PC-9 (cell line): Measurements from ENCODE around the gene MYO5A. TPM values are rescaled to one million over a fixed set of nuclear protein-coding genes. Genes with fewer than 3 reads are reported as not detected.

Experiments used
- BruUV-seq: library from RNA; stranded (reverse); fragments of 400-500 nt; replicated peaks from 2 replicates; lab custom pipeline; 2021; lab: Mats Ljungman, UMichigan
- CTCF ChIA-PET: fragments of 300-600 bp; sonication (Branson Sonifier 250); formaldehyde crosslinking; loops from one replicate; lab custom pipeline; 2022; ENCODE audit warnings: antibody characterized with exemption; lab: Charles Lee
- POLR2A ChIA-PET: fragments of 300-600 bp; sonication (Branson Sonifier 250); formaldehyde crosslinking; loops from one replicate; lab custom pipeline; 2022; ENCODE audit warnings: antibody characterized with exemption; ENCODE audit not compliant: unreplicated experiment; lab: Charles Lee
- DNase-seq, 2 experiments: peaks; one replicate each; pipeline versions ENCODE4 v3.0.0 to v3.0.0-alpha.2; 2015 to 2022; ENCODE audit warnings: mixed read lengths in 1 of 2
- H2AFZ ChIP-seq: fragments of 200-600 bp; sonication (generic); 2 replicates; pipeline ENCODE4 v1.8.1; 2017; ENCODE audit warnings: antibody characterized with exemption
- H3F3A ChIP-seq: fragments of 200-600 bp; sonication (generic); 2 replicates; pipeline ENCODE4 v1.8.1; 2017; ENCODE audit warnings: antibody characterized with exemption, mild to moderate bottlenecking, low read depth; ENCODE audit not compliant: insufficient read depth
- H3K27ac ChIP-seq: fragments of 200-600 bp; sonication (generic); 2 replicates; pipeline ENCODE4 v1.6.1; 2016; ENCODE audit warnings: mixed run types
- H3K27me3 ChIP-seq: fragments of 200-600 bp; sonication (generic); 2 replicates; pipeline ENCODE4 v1.6.1; 2016; ENCODE audit warnings: low read depth, mixed run types; ENCODE audit not compliant: insufficient read depth
- H3K36me3 ChIP-seq: fragments of 200-600 bp; sonication (generic); 2 replicates; pipeline ENCODE4 v1.6.1; 2016; ENCODE audit warnings: low read depth, mixed run types
- H3K4me1 ChIP-seq: fragments of 200-600 bp; sonication (generic); replicated peaks from 2 replicates; pipeline ENCODE4 v1.6.1; 2016; ENCODE audit warnings: mixed run types; ENCODE audit not compliant: insufficient read depth
- H3K4me2 ChIP-seq: fragments of 200-600 bp; sonication (generic); 2 replicates; pipeline ENCODE4 v1.6.1; 2017; ENCODE audit warnings: mixed run types
- H3K4me3 ChIP-seq: fragments of 200-600 bp; sonication (generic); 2 replicates; pipeline ENCODE4 v1.6.1; 2016; ENCODE audit warnings: mixed run types
- H3K79me2 ChIP-seq: fragments of 200-600 bp; sonication (generic); 2 replicates; pipeline ENCODE4 v1.6.1; 2017; ENCODE audit warnings: low read depth, mixed run types
- H3K9me2 ChIP-seq: fragments of 200-600 bp; sonication (generic); 2 replicates; pipeline ENCODE4 v1.8.1; 2017; ENCODE audit warnings: mild to moderate bottlenecking; ENCODE audit not compliant: insufficient read depth
- H3K9me3 ChIP-seq: fragments of 200-600 bp; sonication (generic); 2 replicates; pipeline ENCODE4 v1.8.1; 2016; ENCODE audit warnings: low read depth; ENCODE audit not compliant: insufficient read depth
- H4K20me1 ChIP-seq: fragments of 200-600 bp; sonication (generic); 2 replicates; pipeline ENCODE4 v1.8.1; 2017; ENCODE audit not compliant: insufficient read depth
- CTCF ChIP-seq: fragments of 200-600 bp; sonication (generic); conservative IDR thresholded peaks from 2 replicates; pipeline ENCODE4 v1.6.1; 2017; ENCODE audit warnings: mixed run types, antibody characterized with exemption, mild to moderate bottlenecking, moderate library complexity
- EZH2 ChIP-seq: fragments of 200-600 bp; sonication (generic); IDR thresholded peaks from 2 replicates; pipeline ENCODE4 v1.8.0; 2017; ENCODE audit warnings: antibody characterized with exemption, low read depth
- intact Hi-C: fragments of 100-400 bp; cut with micrococcal nuclease; formaldehyde crosslinking; loops from one replicate; pipeline ENCODE4 v1.10.0; 2022; ENCODE audit not compliant: unreplicated experiment
- total RNA-seq: library from RNA; stranded (reverse); gene quantifications from 2 replicates; pipeline ENCODE4 v1.2.3, GENCODE V29; 2021

Gene MYO5A
- total RNA-seq, 1 experiment from 2014 or later, result 10.7 TPM

GRCh38 chr15:52406601-52407000 is 122.1 kb downstream of the MYO5A start:
- no TSS peak for BruUV-seq
- no peaks in the 10 kb centered on the region for H3K79me2 ChIP-seq
- H3K36me3 ChIP-seq, result no peaks in the 10 kb centered on the region
- H3K9me3 ChIP-seq, result no peaks in the 10 kb centered on the region
- no peaks in the 10 kb centered on the region for H4K20me1 ChIP-seq
- no peak overlapping the region for H3K4me3 ChIP-seq
- H3K27ac ChIP-seq, result no peak overlapping the region
- ChIA-PET CTCF (no interaction called here), POLR2A (no interaction called here)
- H3K4me1 ChIP-seq, result no peaks in the 10 kb centered on the region
- H3K9me2 ChIP-seq, result no peaks in the 10 kb centered on the region
- H3K27me3 ChIP-seq, result no peaks in the 10 kb centered on the region
- H3F3A ChIP-seq, result no peaks in the 10 kb centered on the region
- no peak for TF ChIP-seq EZH2
- TF ChIP-seq CTCF, result no peak
- DNase-seq, result no peak
- no peak overlapping the region for H2AFZ ChIP-seq
- intact Hi-C loops, result no loop called here
- H3K4me2 ChIP-seq, result no peak overlapping the region

DNA sequence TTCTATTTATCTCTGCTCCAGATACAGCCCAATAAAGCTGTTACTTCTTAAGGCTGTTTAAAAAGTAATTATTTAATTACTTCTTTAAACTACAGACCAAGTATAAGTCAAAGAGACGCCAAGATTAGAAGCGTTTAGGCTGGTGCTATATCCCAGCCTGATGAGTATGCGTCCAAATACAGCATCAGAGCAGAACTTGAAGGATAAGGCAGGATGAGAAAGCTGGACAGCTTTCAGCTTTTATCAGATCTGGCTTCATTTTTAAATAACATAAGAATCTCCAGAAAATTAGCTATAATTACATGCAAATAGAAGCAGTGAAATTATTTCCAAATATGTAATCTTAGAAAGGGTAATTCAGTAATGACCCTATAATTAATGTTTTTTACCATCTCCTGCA is 122.8 kb downstream of the MYO5A start:
- Histone ChIP-seq H3K9me3 (no peaks in the 10 kb centered on the region), H3K27ac (no peak overlapping the region), H4K20me1 (no peaks in the 10 kb centered on the region), H3K9me2 (no peaks in the 10 kb centered on the region), H3K4me3 (no peak overlapping the region), H3K36me3 (no peaks in the 10 kb centered on the region), H3K27me3 (no peaks in the 10 kb centered on the region), H3K4me1 (no peaks in the 10 kb centered on the region), H3K4me2 (no peak overlapping the region), H3F3A (no peaks in the 10 kb centered on the region), H2AFZ (no peak overlapping the region), H3K79me2 (no peaks in the 10 kb centered on the region)
- TF ChIP-seq CTCF (no peak), EZH2 (no peak)
- no peak for DNase-seq
- ChIA-PET POLR2A (no interaction called here), CTCF (no interaction called here)
- intact Hi-C loops, result no loop called here
- BruUV-seq, result no TSS peak

- no TSS peak for BruUV-seq
- TF ChIP-seq CTCF (no peak), EZH2 (no peak)
- Histone ChIP-seq H4K20me1 (no peaks in the 10 kb centered on the region), H3K4me1 (0 out of 2 replicates have a peak, but pooled peaks cover 4% of the 10 kb centered on the region), H2AFZ (no peak overlapping the region), H3K4me2 (no peak overlapping the region), H3K36me3 (no peaks in the 10 kb centered on the region), H3K9me3 (no peaks in the 10 kb centered on the region), H3K4me3 (no peak overlapping the region), H3K79me2 (no peaks in the 10 kb centered on the region), H3K27me3 (no peaks in the 10 kb centered on the region), H3K27ac (no peak overlapping the region), H3K9me2 (no peaks in the 10 kb centered on the region), H3F3A (no peaks in the 10 kb centered on the region)
- POLR2A ChIA-PET, result no interaction called here
- intact Hi-C loops, result no loop called here
- DNase-seq, result no peak
- CTCF ChIA-PET, result no interaction called here
Measured at GRCh38 chr15:52397118-52397517, 131.6 kb downstream of the MYO5A start.
